Camera-type eye (tissue), 1 donor: ENCODE data around the gene CDC14A. TPM values are rescaled to one million over a fixed set of nuclear protein-coding genes. Genes with fewer than 3 reads are reported as not detected.

ENCODE experiments used
- total RNA-seq: library from RNA; depleted of rRNA; stranded (reverse); fragments of >200 nt; gene quantifications from one replicate; pipeline ENCODE4 v1.2.3, GENCODE V29; 2014

Gene CDC14A, protein sequence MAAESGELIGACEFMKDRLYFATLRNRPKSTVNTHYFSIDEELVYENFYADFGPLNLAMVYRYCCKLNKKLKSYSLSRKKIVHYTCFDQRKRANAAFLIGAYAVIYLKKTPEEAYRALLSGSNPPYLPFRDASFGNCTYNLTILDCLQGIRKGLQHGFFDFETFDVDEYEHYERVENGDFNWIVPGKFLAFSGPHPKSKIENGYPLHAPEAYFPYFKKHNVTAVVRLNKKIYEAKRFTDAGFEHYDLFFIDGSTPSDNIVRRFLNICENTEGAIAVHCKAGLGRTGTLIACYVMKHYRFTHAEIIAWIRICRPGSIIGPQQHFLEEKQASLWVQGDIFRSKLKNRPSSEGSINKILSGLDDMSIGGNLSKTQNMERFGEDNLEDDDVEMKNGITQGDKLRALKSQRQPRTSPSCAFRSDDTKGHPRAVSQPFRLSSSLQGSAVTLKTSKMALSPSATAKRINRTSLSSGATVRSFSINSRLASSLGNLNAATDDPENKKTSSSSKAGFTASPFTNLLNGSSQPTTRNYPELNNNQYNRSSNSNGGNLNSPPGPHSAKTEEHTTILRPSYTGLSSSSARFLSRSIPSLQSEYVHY
- total RNA-seq, result 25.8 TPM

DNA sequence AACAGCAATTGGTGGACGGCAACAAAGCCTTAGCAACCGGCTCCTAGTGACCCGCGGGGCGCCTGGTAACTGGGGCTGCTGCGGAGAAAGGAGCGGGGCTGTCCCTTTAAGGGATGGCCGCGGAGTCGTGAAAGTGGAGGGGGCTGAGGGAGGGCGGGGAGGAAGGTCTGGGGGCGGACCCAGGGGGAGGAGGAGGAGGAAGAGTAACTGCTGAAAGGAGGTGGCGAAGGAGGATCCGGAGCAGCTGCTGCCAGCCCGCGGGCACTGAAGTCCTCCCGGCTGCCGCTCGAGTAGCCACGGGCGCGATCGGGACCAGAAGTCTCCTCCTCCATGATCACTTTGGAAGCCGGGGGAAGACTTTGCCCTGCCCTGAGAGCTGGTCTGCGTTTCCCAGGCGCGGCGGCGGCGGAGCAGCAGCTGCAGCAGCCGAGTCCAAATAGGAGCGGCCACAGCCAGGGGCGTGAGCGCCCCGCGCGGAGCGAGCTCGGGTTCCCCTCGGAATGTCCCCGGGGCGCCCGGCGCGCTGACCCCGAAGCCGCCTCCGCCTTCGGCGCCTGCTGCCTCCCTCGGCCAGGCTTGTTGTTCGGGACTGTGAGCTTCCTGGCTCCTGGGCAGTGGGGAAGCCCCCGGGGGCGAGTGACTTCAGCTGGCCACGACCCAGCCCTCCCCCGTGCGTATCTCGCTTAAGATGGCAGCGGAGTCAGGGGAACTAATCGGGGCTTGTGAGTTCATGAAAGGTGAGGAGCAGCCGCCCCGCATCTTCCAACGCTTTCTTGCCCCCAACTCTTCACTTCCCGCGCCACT, at the start of gene CDC14A:
CDC14A (plus strand) TSS at position 240 of the 804 bp plus-strand sequence; CDS start at position 689, 449 bp downstream.

Other genes starting within 250 kb of the CDC14A start
- 12.3 TPM for gene SASS6, start 219.6 kb upstream of the CDC14A start, total RNA-seq
- 74.4 TPM for gene TRMT13, start 219.3 kb upstream of the CDC14A start, total RNA-seq
- gene LRRC39, start 174.2 kb upstream of the CDC14A start, total RNA-seq, result 68.0 TPM
- gene DBT, start 102.7 kb upstream of the CDC14A start, total RNA-seq, result 11.8 TPM
- 46.9 TPM for gene RTCA, start 86.3 kb upstream of the CDC14A start, total RNA-seq
- 0.93 TPM for gene GPR88, start 185.6 kb downstream of the CDC14A start, total RNA-seq